ENCODE results near the gene CD52.
"Not testable (repeated sequence)": the region's sequence is repeated elsewhere in the genome, so short reads cannot be mapped to it uniquely, and the experiment has no call there.

GRCh38 chr1:26292735-26293134 is 25.0 kb upstream of the CD52 start:
- TF ChIP-seq CTCF (IDR thresholded peaks at IDR 0.05); EZH2phosphoT487 (IDR thresholded peaks at IDR 0.05; ENCODE audit: borderline replicate concordance, low read depth); EP300 (IDR thresholded peaks at IDR 0.05; ENCODE audit: borderline replicate concordance in 1 of 2, low read depth in 1 of 2, low read length in 1 of 2); RAD21 (IDR thresholded peaks at IDR 0.05; ENCODE audit: low read length); USF2 (IDR thresholded peaks at IDR 0.05; ENCODE audit: borderline replicate concordance, low read depth, low read length); TEAD4 (IDR thresholded peaks at IDR 0.05; ENCODE audit: borderline replicate concordance, insufficient read depth); PBX3 (IDR thresholded peaks at IDR 0.05); FOSL2 (IDR thresholded peaks at IDR 0.05; ENCODE audit: borderline replicate concordance, low read depth); POLR2AphosphoS5 (IDR thresholded peaks at IDR 0.05; ENCODE audit: low read depth, low read length); MEF2A (IDR thresholded peaks at IDR 0.05; ENCODE audit: borderline replicate concordance, low read depth); SIN3A (IDR thresholded peaks at IDR 0.05; ENCODE audit: borderline replicate concordance, low read depth, low read length); RFX5 (IDR thresholded peaks at IDR 0.05; ENCODE audit: low read length): not testable (repeated sequence)
